ENCODE measurements around the gene CGB7.
A peak's percentile ranks its signal among the peaks of the same experiment; 100 is the strongest.

CGB7 gene

DNA sequence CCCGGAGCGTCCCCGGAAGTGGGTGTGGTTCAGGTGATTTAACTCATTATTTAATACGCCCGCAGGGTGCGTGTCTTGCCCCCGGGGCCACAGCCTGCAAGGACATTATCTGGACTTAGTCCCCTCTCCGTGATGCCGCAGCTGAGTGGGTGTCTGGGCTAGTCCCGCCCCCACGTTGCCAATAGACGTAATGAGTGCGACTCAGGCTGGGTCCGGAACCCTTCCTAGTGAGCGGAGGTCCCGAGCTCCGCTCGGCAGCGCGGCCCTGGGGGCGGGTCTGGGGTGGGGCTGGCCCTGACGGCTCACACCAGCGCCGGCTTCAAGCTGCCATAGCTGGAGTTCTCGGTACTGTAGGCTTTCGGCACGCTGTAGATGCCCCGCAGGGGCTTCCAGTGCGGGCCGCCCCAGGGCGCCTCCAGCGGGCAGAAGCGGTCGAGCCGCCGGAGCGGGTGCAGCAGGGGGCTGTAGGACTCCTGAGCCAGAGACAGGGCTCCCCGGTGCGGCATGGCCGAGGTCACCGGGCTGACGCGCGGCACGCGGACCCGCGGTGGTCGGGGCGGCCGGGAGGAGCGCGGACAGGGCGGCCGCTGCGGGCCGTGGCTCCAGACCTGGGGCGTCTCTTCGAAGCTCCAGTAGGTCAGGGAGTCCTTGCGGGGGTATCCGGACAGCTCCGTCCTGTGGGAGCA lies 39.7 kb downstream of the CGB7 start (continued):
- TF ChIP-seq, protein P1, sequence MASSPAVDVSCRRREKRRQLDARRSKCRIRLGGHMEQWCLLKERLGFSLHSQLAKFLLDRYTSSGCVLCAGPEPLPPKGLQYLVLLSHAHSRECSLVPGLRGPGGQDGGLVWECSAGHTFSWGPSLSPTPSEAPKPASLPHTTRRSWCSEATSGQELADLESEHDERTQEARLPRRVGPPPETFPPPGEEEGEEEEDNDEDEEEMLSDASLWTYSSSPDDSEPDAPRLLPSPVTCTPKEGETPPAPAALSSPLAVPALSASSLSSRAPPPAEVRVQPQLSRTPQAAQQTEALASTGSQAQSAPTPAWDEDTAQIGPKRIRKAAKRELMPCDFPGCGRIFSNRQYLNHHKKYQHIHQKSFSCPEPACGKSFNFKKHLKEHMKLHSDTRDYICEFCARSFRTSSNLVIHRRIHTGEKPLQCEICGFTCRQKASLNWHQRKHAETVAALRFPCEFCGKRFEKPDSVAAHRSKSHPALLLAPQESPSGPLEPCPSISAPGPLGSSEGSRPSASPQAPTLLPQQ (tag by site-specific recombination; IDR thresholded peaks at IDR 0.05) = peak; percentile 26; the same call in 1 of the 2 replicates
- no peak for TF ChIP-seq ZNF654 (tag by site-specific recombination; IDR thresholded peaks at IDR 0.05; ENCODE audit: low read depth)
- TF ChIP-seq, protein P2, sequence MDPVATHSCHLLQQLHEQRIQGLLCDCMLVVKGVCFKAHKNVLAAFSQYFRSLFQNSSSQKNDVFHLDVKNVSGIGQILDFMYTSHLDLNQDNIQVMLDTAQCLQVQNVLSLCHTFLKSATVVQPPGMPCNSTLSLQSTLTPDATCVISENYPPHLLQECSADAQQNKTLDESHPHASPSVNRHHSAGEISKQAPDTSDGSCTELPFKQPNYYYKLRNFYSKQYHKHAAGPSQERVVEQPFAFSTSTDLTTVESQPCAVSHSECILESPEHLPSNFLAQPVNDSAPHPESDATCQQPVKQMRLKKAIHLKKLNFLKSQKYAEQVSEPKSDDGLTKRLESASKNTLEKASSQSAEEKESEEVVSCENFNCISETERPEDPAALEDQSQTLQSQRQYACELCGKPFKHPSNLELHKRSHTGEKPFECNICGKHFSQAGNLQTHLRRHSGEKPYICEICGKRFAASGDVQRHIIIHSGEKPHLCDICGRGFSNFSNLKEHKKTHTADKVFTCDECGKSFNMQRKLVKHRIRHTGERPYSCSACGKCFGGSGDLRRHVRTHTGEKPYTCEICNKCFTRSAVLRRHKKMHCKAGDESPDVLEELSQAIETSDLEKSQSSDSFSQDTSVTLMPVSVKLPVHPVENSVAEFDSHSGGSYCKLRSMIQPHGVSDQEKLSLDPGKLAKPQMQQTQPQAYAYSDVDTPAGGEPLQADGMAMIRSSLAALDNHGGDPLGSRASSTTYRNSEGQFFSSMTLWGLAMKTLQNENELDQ (tag by site-specific recombination; IDR thresholded peaks at IDR 0.05; ENCODE audit: low read depth) = no peak
- TF ChIP-seq, protein P3, sequence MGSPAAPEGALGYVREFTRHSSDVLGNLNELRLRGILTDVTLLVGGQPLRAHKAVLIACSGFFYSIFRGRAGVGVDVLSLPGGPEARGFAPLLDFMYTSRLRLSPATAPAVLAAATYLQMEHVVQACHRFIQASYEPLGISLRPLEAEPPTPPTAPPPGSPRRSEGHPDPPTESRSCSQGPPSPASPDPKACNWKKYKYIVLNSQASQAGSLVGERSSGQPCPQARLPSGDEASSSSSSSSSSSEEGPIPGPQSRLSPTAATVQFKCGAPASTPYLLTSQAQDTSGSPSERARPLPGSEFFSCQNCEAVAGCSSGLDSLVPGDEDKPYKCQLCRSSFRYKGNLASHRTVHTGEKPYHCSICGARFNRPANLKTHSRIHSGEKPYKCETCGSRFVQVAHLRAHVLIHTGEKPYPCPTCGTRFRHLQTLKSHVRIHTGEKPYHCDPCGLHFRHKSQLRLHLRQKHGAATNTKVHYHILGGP (tag by site-specific recombination; IDR thresholded peaks at IDR 0.05) = no peak
- no peak for TF ChIP-seq SALL2 (tag by site-specific recombination; IDR thresholded peaks at IDR 0.05; ENCODE audit: borderline replicate concordance)
- 0 out of 2 replicates have a peak, but pooled peaks have one; percentile 12 for TF ChIP-seq ZNF140 (tag by site-specific recombination; IDR thresholded peaks at IDR 0.05)
- no peak for TF ChIP-seq ZNF777 (tag by site-specific recombination; IDR thresholded peaks at IDR 0.05; ENCODE audit: borderline replicate concordance)
- no peak for TF ChIP-seq ZFP69B (tag by site-specific recombination; IDR thresholded peaks at IDR 0.05)
- TF ChIP-seq ZNF280D (tag by site-specific recombination; IDR thresholded peaks at IDR 0.05) = no peak
- TF ChIP-seq ZNF426 (tag by site-specific recombination; IDR thresholded peaks at IDR 0.05) = no peak
- TF ChIP-seq ZBTB17 (tag by site-specific recombination; IDR thresholded peaks at IDR 0.05) = peak; percentile 64
- no peak for TF ChIP-seq ZNF221 (tag by site-specific recombination; IDR thresholded peaks at IDR 0.05; ENCODE audit: borderline replicate concordance)
- TF ChIP-seq GLI4 (tag by site-specific recombination; IDR thresholded peaks at IDR 0.05) = no peak
- TF ChIP-seq, protein P4, sequence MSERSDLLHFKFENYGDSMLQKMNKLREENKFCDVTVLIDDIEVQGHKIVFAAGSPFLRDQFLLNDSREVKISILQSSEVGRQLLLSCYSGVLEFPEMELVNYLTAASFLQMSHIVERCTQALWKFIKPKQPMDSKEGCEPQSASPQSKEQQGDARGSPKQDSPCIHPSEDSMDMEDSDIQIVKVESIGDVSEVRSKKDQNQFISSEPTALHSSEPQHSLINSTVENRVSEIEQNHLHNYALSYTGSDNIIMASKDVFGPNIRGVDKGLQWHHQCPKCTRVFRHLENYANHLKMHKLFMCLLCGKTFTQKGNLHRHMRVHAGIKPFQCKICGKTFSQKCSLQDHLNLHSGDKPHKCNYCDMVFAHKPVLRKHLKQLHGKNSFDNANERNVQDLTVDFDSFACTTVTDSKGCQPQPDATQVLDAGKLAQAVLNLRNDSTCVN (tag by site-specific recombination; optimal IDR thresholded peaks at IDR 0.05) = peak; percentile 43
- no peak for TF ChIP-seq ZNF776 (tag by site-specific recombination; IDR thresholded peaks at IDR 0.05; ENCODE audit: borderline replicate concordance)
- 0 out of 2 replicates have a peak, but pooled peaks have one; percentile 20 for TF ChIP-seq BCL11B (tag by site-specific recombination; IDR thresholded peaks at IDR 0.05; ENCODE audit: low read depth)
- TF ChIP-seq, protein P5, sequence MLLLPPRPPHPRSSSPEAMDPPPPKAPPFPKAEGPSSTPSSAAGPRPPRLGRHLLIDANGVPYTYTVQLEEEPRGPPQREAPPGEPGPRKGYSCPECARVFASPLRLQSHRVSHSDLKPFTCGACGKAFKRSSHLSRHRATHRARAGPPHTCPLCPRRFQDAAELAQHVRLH (tag by site-specific recombination; IDR thresholded peaks at IDR 0.05) = no peak
- TF ChIP-seq ZNF561 (tag by site-specific recombination; IDR thresholded peaks at IDR 0.05; ENCODE audit: borderline replicate concordance) = no peak

Measured in HEK293 (cell line).